ENCODE results near the gene USH1C. TPM values are rescaled to one million over a fixed set of nuclear protein-coding genes. Genes with fewer than 3 reads are reported as not detected.

Gene USH1C
- under 1 TPM in 1 of 2 donors, not detected in 1; 0.68 TPM for total RNA-seq

- no peaks in the 10 kb centered on the region for H3K4me1 ChIP-seq (ENCODE audit: control insufficient read depth in 1 of 2, low read depth in 2 of 2)
- H3K9me3 ChIP-seq, result no peaks in the 10 kb centered on the region
- ATAC-seq (ENCODE audit: insufficient number of reproducible peaks, low FRiP score, low read depth) (no peak), DNase-seq (ENCODE audit: low spot score) (no peak)
- H3K4me3 ChIP-seq, result peak within 1 kb of the TSS; percentile 34
- H3K27ac ChIP-seq, result no peak within 1 kb of the TSS
- no peak for TF ChIP-seq CTCF (IDR thresholded peaks at IDR 0.05)
- no peaks in the 10 kb centered on the region for H3K36me3 ChIP-seq
- H3K27me3 ChIP-seq (replicated peaks; ENCODE audit: insufficient read depth), result no peaks in the 10 kb centered on the region
Observed at GRCh38 chr11:17544181-17544622, at the start of gene USH1C. Gene USH1C (minus strand): TSS chr11:17544416. CDS start chr11:17544307, 109 bp downstream.

GRCh38 chr11:17593466-17594245 is 49.4 kb upstream of the USH1C start:
- Histone ChIP-seq H3K27me3 (replicated peaks; ENCODE audit: insufficient read depth) (no peaks in the 10 kb centered on the region), H3K9me3 (no peaks in the 10 kb centered on the region), H3K36me3 (no peaks in the 10 kb centered on the region), H3K4me3 (no peak overlapping the region), H3K4me1 (ENCODE audit: control insufficient read depth in 1 of 2, low read depth in 2 of 2) (no peaks in the 10 kb centered on the region), H3K27ac (no peak overlapping the region)
- no peak for TF ChIP-seq CTCF (IDR thresholded peaks at IDR 0.05)
- ATAC-seq (ENCODE audit: insufficient number of reproducible peaks, low FRiP score, low read depth), result no peak
- no peak for DNase-seq (ENCODE audit: low spot score)

GRCh38 chr11:17591293-17591692 is 47.1 kb upstream of the USH1C start:
- H3K4me1 ChIP-seq (ENCODE audit: control insufficient read depth in 1 of 2, low read depth in 2 of 2), result no peaks in the 10 kb centered on the region
- no peak for DNase-seq (ENCODE audit: low spot score)
- H3K27ac ChIP-seq, result no peak overlapping the region
- H3K27me3 ChIP-seq (replicated peaks; ENCODE audit: insufficient read depth), result no peaks in the 10 kb centered on the region
- no peak for TF ChIP-seq CTCF (IDR thresholded peaks at IDR 0.05)
- ATAC-seq (ENCODE audit: insufficient number of reproducible peaks, low FRiP score, low read depth), result no peak
- H3K4me3 ChIP-seq, result no peak overlapping the region
- no peaks in the 10 kb centered on the region for H3K36me3 ChIP-seq
- no peaks in the 10 kb centered on the region for H3K9me3 ChIP-seq

GRCh38 chr11:17590463-17590862 is 46.2 kb upstream of the USH1C start:
- no peak for TF ChIP-seq CTCF (IDR thresholded peaks at IDR 0.05)
- H3K4me3 ChIP-seq, result no peak overlapping the region
- no peak overlapping the region for H3K27ac ChIP-seq
- DNase-seq (ENCODE audit: low spot score) (no peak), ATAC-seq (ENCODE audit: insufficient number of reproducible peaks, low FRiP score, low read depth) (no peak)
- H3K4me1 ChIP-seq (ENCODE audit: control insufficient read depth in 1 of 2, low read depth in 2 of 2), result no peaks in the 10 kb centered on the region
- no peaks in the 10 kb centered on the region for H3K36me3 ChIP-seq
- no peaks in the 10 kb centered on the region for H3K27me3 ChIP-seq (replicated peaks; ENCODE audit: insufficient read depth)
- no peaks in the 10 kb centered on the region for H3K9me3 ChIP-seq

- Histone ChIP-seq H3K9me3 (no peaks in the 10 kb centered on the region), H3K36me3 (no peaks in the 10 kb centered on the region), H3K4me3 (no peak overlapping the region), H3K27me3 (replicated peaks; ENCODE audit: insufficient read depth) (no peaks in the 10 kb centered on the region), H3K4me1 (ENCODE audit: control insufficient read depth in 1 of 2, low read depth in 2 of 2) (no peaks in the 10 kb centered on the region), H3K27ac (no peak overlapping the region)
- no peak for DNase-seq (ENCODE audit: low spot score)
- no peak for TF ChIP-seq CTCF (IDR thresholded peaks at IDR 0.05)
- ATAC-seq (ENCODE audit: insufficient number of reproducible peaks, low FRiP score, low read depth), result no peak
Observed at GRCh38 chr11:17588721-17589120, 44.5 kb upstream of the USH1C start.
